Epithelial cell of esophagus (primary cell): ENCODE measurements around the gene ARSG.

ENCODE experiments used
- DNase-seq: peaks from one replicate; pipeline ENCODE4 v3.0.0; 2010; ENCODE audit warnings: low read depth
- H3K4me3 ChIP-seq: 2 replicates; pipeline ENCODE4 v1.5.1; 2011; ENCODE audit warnings: mild to moderate bottlenecking, low read length, control low read depth
- CTCF ChIP-seq: IDR thresholded peaks from 2 replicates; pipeline ENCODE4 v1.5.1; 2011; ENCODE audit warnings: low read depth, mild to moderate bottlenecking, low read length, control low read depth, inconsistent platforms; ENCODE audit not compliant: insufficient read depth; ENCODE audit errors: missing control alignments

The ARSG gene

GRCh38 chr17:68381076-68381900, 90.0 kb downstream of the ARSG start:
- H3K4me3 ChIP-seq: no peak overlapping the region
- TF ChIP-seq CTCF: no peak
- DNase-seq: peak; percentile 45

- no peak overlapping the region for H3K4me3 ChIP-seq
- TF ChIP-seq CTCF: no peak
- no peak for DNase-seq
Observed at GRCh38 chr17:68382582-68383085, 91.3 kb downstream of the ARSG start.

- no peak overlapping the region for H3K4me3 ChIP-seq
- no peak for TF ChIP-seq CTCF
- no peak for DNase-seq
Observed at GRCh38 chr17:68383120-68383442, 91.8 kb downstream of the ARSG start.

- TF ChIP-seq CTCF: no peak
- no peak overlapping the region for H3K4me3 ChIP-seq
- no peak for DNase-seq
Observed at GRCh38 chr17:68383443-68384321, 92.4 kb downstream of the ARSG start.

GRCh38 chr17:68384471-68384870, 93.2 kb downstream of the ARSG start:
- DNase-seq: no peak
- H3K4me3 ChIP-seq: no peak overlapping the region
- no peak for TF ChIP-seq CTCF

GRCh38 chr17:68384941-68385340, 93.6 kb downstream of the ARSG start:
- no peak overlapping the region for H3K4me3 ChIP-seq
- no peak for TF ChIP-seq CTCF
- no peak for DNase-seq
